GM21723 (cell line): ENCODE data around the gene DIP2C.
"Not testable (repeated sequence)": the region's sequence is repeated elsewhere in the genome, so short reads cannot be mapped to it uniquely, and the experiment has no call there.

ENCODE experiments used
- ATAC-seq: cut with Tn5 transposase; IDR thresholded peaks from one replicate; pipeline ENCODE4 v1.9.1; 2021; ENCODE audit warnings: mild to moderate bottlenecking, moderate library complexity; ENCODE audit not compliant: unreplicated experiment

Gene DIP2C

DNA sequence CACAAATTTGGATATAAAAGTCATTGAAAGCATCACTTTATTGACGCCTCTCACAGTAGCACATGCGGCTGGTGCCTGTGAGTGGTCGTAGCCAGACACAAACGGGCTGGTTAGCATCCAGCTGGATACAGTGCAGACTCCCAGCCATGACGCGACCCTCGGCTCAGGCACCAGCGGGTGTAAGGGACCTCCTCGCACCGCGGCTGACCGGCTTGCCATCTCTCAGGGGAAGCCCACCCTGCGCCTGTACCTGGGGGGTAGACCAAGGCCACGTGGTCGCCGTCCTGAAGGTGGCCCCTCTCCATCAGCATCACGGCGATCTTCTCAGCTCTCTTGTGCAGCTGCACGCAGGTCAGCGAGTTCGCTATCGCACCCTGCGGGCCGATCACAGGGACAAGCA, 340.4 kb downstream of the DIP2C start:
- ATAC-seq, result no peak

- no peak for ATAC-seq
These were observed 341.0 kb downstream of the DIP2C start for GRCh38 chr10:348456-348855.

- not testable (repeated sequence) for ATAC-seq
These were observed 341.7 kb downstream of the DIP2C start for GRCh38 chr10:347774-348173.

GRCh38 chr10:347190-347589, 342.3 kb downstream of the DIP2C start:
- not testable (repeated sequence) for ATAC-seq

- ATAC-seq, result no peak
These were observed 344.8 kb downstream of the DIP2C start for GRCh38 chr10:344582-345200.

GRCh38 chr10:343231-344220, 345.9 kb downstream of the DIP2C start:
- ATAC-seq, result no peak

DNA sequence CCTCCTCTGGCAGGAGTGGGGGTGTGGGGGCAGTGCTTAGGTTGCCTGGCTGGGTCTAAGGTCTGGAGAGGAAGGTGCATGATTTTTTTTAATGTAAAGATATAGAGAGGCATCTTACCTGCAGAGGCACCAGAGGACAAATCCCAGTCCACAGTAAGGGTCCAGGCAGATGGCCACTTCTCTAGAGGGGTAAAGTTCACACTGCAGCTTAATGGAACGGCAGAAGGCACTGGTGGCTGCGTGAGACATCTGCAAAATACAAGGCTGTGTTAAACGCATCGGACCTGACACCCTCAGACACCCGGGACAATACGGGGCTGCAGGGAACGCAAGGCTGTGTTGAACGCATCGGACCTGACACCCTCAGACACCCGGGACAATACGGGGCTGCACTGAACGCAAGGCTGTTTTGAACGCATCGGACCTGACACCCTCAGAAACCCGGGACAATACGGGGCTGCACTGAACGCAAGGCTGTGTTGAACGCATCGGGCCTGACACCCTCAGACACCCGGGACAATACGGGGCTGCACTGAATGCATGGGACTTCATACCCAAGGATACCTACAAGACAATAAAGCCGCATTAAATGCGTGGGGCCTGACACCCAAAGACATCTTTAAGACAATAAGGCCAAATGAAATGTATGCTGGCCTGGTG, 348.3 kb downstream of the DIP2C start:
- no peak for ATAC-seq

GRCh38 chr10:340646-341045, 348.8 kb downstream of the DIP2C start:
- no peak for ATAC-seq

DNA sequence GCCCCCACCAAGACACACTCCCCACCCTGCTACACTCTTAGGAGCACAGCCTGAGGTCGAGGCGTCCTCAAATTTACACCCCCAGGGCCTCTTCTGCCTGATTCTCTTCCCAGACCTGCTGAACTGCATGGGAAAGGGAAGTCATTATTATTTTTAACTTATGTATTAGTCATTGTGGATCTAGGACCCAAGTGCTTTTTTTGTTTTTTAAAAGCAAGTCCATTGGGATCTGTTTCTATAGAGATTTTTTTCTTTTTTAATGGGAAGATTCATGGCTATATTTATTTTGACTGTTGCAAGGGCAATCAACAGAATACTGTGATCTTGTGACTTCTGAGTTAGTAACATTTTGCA, 350.5 kb downstream of the DIP2C start:
- ATAC-seq, result no peak

GRCh38 chr10:338171-339037, 351.1 kb downstream of the DIP2C start:
- no peak for ATAC-seq

DNA sequence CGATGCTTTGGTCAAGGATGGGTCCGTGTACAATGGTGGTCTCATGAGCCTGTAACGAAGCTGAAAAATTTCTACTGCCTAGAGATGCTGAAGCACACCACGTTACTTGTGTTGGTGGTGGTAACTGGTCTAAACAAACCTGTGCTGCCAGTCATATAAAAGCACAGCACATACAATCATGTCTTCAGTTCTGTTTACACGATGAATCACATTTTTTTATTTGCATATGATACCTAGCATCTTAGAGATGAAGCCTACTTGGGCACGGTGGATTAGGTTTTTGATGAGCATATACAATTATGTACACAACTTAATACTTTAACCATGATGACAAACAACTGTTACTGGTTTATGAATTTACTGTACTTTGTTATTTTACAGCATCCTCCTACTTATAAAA, 353.2 kb downstream of the DIP2C start:
- ATAC-seq, result no peak

- no peak for ATAC-seq
These were observed 354.2 kb downstream of the DIP2C start for GRCh38 chr10:335151-335800.

DNA sequence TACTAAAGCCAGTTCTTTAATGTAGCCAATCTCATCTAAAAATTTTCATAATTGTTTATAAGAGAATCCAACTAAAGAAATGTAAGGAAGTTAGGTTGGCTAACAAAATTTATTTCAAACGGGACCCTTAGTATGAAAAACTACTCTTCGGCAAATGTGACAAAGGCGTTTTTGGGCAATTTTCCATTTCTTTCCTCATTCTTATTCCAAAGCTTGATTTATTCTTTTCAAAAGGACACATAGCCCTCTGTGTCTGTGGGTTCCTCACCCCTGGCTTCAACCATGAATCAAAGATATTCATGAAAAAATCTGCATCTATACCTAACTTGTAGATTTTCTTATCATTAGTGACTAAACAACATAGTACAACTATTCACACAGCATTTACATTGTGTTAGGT, 358.3 kb downstream of the DIP2C start:
- ATAC-seq, result no peak

- ATAC-seq, result no peak
These were observed 359.9 kb downstream of the DIP2C start for GRCh38 chr10:329361-330099.

- no peak for ATAC-seq
These were observed 361.3 kb downstream of the DIP2C start for GRCh38 chr10:327889-328852.

GRCh38 chr10:326894-327635, 362.4 kb downstream of the DIP2C start:
- no peak for ATAC-seq

- no peak for ATAC-seq
These were observed 363.1 kb downstream of the DIP2C start for GRCh38 chr10:326350-326749.

- no peak for ATAC-seq
These were observed 364.2 kb downstream of the DIP2C start for GRCh38 chr10:325282-325681.
